GM21515 (cell line): ENCODE data around the gene DNASE1.
"Not testable (repeated sequence)": the region's sequence is repeated elsewhere in the genome, so short reads cannot be mapped to it uniquely, and the experiment has no call there.

ENCODE experiments used
- ATAC-seq: cut with Tn5 transposase; IDR thresholded peaks from one replicate; pipeline ENCODE4 v1.9.1; 2021; ENCODE audit not compliant: unreplicated experiment

DNASE1 gene

DNA sequence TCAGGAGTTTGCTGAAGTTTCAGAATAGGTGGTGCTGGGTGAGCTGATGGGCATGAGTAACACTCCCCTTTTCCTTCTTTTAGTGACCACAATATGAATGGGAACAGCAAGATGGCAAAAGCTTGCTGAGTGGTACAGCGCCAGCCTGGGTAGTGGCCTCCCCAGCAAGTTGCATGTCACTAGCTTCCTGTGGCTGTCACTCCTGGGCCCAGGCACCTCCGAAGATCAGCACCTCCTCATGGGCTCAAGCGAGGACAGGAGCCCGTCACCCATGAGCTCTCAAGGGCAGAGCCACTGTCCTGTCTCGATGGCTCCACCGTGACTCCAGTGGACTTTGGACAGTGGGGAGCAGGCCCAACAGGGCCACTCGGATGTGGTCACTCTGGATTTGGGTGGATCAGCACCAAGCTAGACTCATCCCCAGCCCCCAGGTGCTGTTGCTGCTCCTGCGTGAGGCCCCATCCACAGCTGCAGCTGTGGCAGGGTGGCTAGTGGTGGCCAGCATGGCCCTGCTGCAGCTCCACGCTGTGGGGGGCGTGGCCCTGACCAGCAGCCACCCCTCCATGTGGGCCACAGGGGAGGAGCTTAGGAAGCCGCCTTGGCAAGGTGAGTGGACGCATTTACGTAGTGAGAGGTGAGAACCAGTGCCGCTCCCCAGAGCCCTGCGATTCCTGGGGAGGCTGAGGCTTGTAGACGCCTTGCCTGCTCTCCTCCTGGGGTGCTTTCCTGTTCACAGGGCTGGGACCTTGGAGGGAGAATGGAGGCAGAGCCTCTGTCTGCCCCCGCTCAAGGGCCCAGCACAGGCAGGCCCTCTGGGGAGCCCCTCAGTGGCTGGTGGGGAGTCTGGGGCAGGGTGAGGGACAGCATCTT lies 13.6 kb upstream of the DNASE1 start:
- no peak for ATAC-seq

DNA sequence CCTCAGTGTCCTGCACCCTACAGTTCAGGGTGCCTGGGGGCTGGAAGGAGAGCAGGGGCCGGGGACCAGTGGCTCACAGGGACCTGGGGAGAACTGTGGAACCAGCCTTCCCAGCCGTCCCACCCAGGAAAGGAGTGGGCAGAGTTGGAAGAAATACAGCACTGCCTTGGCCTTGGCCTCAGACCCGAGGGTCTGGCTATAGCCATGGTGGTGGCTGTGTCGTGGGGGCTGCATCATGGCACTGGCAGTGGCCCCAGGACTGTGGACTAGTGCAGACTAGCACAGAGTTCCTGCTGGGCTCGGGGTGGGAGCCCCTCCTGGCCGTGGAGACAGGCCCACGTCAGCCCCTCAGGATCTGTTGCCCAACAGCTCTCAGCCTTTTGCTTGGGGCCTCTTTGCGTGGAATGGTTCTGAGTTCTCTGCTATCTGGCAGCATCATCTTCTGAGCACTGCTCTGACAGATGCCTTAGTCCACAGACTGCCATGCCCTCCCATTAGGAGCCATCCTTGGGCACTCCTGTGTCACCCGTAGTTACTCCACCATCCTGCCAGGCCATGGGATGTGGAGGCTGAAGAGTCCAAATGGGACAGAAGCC lies 12.6 kb upstream of the DNASE1 start:
- ATAC-seq = no peak

- no peak for ATAC-seq
Observed at GRCh38 chr16:3642397-3643094, 11.9 kb upstream of the DNASE1 start.

- no peak for ATAC-seq
Observed at GRCh38 chr16:3643095-3643730, 11.3 kb upstream of the DNASE1 start.

DNA sequence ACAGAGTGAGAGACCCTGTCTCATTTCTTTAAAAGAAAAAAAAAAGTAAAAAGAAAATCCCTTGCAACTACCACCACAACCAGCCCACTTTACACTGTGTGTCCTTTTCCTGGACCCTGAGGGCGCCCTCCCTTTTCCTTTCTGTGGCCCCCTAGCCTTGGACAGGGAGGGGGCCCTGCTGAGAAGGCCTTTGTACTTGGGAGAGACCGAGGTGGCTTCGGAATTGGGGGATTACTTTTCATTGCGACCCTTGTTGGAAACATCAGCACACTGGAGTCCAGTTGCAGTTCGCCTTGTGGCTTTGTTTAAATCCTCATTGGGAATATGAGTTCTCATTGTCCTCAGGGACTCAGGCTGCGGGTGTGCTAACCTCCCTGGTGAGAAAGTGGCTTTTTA lies 9.4 kb upstream of the DNASE1 start:
- ATAC-seq = no peak

GRCh38 chr16:3645504-3646347 lies 8.8 kb upstream of the DNASE1 start:
- no peak for ATAC-seq

DNA sequence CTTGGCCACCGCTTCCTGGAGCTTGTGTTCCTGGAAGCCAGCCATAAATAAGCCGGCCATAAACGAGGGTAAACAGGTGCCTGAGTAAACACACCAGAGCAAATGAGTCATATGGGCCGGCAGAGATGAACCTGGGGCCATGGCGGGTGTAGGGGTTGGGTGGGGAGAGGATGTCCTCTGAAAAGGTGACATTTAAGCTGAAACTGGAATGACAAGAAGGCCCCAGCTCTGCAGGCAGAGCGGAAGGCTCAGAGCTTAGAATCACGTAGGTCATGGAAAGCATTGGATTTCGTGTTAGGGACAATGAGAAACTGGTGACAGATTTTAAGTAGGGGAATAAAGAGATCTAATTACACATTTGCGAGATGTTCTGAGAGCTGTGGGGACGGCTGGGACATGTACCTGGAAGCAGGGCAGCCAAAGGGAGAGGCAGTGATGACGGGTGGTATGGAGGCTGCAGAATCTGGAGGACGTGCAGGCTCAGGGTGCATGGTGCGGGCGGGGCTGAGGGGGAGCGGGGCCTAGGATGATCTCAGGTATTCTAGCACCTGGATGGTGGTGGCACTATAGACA lies 8.1 kb upstream of the DNASE1 start:
- ATAC-seq = no peak

GRCh38 chr16:3650631-3651265 lies 3.7 kb upstream of the DNASE1 start:
- ATAC-seq = no peak

DNA sequence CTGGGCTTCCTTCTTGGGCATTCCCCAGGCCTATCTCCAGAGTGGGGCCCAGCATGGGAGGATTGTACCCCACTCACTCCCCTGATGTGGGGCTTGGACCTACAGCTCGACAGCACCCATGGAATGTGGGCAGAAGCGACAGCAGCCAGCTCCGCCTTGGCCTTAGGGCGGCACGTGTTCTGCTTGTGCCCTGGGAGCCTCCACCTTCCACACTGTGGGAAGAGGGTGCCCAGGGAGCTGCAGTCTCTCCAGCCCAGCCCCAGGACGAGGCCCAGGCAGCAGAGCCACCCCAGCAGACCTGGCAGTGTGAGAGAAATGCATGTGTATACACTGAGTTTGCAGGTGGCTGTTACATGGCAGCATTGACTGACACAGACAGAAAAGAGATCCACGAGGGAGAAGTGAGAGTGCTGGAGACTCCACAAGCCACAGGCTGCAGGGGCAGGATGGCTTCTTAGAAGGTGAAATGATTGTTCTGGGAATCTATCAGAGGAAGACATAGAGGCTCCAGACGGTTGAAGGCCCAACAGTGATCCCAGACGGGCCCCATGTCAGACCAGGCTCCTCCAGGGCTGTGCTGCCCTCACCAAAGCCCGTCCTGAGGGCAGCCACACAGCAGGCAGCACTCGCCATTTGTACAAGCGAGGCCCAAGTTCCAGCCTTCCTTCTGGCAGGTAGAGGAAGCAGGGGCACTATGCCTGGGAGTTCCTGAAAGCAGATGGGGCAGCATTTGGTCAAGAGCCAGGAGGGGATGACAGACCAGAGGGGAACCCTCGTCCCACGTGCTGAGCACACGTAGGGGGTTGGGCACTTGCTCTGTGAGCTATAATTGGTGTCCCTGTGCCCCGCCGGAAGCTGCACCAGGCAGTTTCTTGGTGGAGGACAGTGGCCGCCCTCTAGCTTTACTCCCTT lies 2.8 kb upstream of the DNASE1 start:
- ATAC-seq = no peak

DNA sequence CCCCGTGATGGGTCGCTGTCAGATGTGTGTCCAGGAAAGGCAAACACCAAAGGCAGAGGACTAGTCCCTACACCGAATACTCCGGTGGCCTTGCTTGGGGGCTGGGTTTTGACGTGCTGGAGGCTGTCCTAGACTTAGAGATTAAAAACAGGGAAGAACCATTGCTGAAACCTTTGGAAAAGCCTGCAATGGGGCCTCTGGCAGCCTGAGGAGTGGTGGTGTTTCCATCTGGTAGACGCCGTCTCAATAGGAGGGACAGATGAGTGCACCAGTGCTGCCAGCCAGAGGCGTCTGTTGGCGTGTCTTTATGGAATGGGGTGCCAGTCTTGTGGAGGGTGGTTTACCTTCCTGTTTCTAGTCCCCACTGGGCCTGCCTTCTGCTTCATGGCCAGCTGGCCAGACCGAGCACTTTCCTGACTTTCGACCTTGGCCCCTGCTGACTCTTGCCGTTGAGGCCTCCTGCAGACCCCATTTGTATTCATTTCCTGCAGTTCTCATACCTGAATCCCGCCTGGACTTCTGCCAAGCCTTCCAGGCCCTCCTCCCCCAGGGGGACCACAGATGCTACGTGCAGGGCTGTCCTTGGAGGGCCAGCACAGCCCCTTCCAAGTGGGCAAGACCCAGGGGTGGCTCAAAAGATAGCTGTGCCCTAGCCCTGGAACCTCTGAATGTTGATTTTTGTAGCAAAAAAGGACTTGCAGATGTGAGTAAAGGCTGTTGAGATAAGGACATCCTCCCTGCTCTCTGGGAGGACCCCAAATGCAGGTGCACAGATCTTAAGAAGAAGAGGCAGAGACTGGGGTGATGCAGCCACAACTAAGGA lies 1.9 kb upstream of the DNASE1 start:
- ATAC-seq = no peak

DNA sequence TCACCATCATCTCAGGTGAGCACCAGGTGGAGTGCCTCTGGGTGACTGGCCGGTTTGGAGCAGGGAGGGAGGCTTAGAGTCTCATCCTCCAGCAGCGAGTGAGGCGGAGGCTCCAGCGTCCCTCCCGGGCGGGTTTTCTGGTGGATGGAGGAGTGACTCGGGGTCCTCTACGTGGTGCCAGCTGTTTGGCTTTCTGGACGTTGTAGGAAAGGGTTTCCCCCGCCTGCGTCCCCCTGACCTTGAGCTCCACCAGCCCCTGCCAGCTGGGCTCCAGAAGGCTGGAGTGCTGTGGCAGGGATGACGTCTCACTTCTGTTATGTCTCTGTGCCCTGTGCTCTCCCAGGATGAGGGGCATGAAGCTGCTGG lies 522 bp downstream of the DNASE1 start:
- no peak for ATAC-seq

- no peak for ATAC-seq
Observed at GRCh38 chr16:3655396-3656159, 1.1 kb downstream of the DNASE1 start.

- ATAC-seq = not testable (repeated sequence)
Observed at GRCh38 chr16:3656160-3656490, 1.6 kb downstream of the DNASE1 start.

- no peak for ATAC-seq
Observed at GRCh38 chr16:3656491-3657468, 2.3 kb downstream of the DNASE1 start.

GRCh38 chr16:3659251-3659650 lies 4.8 kb downstream of the DNASE1 start:
- no peak for ATAC-seq

DNA sequence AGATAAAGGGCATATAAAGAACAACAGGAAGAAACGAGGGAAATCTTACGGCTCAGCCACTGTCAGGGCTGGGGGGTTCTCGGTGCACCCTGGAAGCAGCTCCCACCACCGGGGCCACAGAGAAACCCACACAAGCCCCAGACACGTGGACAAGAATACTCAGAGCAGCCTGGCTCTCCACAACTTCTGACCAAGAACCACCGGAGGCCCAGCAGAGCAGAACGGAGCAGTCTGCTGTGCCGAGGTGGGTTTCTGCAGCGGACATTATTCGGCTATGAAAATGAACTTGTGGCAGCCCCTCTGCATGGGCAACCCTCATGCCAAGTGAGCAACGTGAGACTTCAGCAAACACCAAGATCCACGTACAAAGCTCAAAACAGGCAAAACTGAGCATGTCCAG lies 6.8 kb downstream of the DNASE1 start:
- ATAC-seq = no peak
